ENCODE data around the gene OARD1.
"Not testable (repeated sequence)": the region's sequence is repeated elsewhere in the genome, so short reads cannot be mapped to it uniquely, and the experiment has no call there.

OARD1 gene

GRCh38 chr6:41028561-41029412, 43.4 kb downstream of the OARD1 start:
- DNase-seq (ENCODE audit: insufficient read length, low spot score), result peak; percentile 45
- peak; percentile 40 for FAIRE-seq

- FAIRE-seq (peak; percentile 83), DNase-seq (ENCODE audit: insufficient read length, low spot score) (peak; percentile 87)
Observed at GRCh38 chr6:41027799-41028560, 44.2 kb downstream of the OARD1 start.

DNA sequence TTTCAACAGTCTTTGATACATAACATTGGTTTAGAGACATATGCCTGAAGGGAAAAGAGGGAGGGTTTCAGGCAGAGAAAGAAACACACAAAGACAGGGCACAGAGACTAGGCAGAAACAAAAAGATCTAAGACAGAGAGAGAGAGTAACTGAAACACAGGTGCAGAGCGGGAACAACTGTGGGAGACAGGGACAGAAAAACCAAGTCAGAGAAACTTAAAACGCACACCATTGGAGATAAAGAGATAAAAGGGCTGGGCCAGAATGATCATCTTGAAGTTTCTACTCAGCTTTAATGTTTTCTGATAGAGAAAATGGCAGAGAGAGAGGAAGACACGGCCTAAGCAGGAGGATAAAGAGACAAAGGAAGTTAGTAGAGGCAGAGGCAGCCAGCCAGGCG, 44.9 kb downstream of the OARD1 start:
- FAIRE-seq (no peak), DNase-seq (ENCODE audit: insufficient read length, low spot score) (no peak)

GRCh38 chr6:41025966-41026530, 46.1 kb downstream of the OARD1 start:
- FAIRE-seq (no peak), DNase-seq (ENCODE audit: insufficient read length, low spot score) (no peak)

DNA sequence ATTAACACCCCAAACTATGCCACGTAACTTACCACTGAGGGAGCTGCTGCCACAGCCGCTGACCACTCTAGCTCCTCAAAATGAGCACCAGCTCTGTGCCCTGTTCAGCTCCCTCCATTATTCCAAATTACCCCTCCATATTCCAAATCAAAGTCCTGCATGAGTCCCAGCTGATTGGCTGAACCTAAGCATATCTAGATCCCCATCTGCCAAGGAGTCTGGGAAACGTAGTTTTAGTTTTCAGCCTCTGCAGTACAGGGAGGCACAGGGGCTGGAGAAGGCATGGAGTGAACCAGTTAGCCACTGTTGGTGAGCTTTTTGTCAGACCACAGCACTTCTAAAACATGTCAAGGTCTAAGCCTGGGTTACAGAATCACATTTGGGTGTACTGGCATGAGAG, 49.0 kb downstream of the OARD1 start:
- FAIRE-seq, result no peak
- DNase-seq (ENCODE audit: insufficient read length, low spot score), result no peak

- DNase-seq (ENCODE audit: insufficient read length, low spot score) (no peak), FAIRE-seq (no peak)
Observed at GRCh38 chr6:41022294-41022693, 49.9 kb downstream of the OARD1 start.

DNA sequence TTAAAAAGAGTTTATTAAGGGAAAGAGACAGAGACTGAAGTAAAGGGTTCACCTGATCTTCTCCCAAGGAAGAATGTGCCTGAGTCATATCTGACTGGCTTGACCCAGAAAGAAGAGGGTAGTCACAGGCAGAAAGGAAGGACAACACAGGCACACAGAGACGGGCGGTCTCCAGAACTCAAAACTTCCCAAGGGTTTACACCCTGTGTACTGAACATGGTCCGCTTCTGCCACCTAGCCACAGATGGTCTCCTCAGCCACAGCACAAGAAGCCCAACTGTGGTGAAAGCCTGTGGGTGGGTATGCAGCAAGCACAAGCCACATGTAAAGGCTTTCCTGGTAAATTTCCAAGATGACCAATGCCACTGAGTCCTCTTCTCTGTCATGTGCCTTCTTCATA, 50.3 kb downstream of the OARD1 start:
- no peak for DNase-seq (ENCODE audit: insufficient read length, low spot score)
- no peak for FAIRE-seq

DNA sequence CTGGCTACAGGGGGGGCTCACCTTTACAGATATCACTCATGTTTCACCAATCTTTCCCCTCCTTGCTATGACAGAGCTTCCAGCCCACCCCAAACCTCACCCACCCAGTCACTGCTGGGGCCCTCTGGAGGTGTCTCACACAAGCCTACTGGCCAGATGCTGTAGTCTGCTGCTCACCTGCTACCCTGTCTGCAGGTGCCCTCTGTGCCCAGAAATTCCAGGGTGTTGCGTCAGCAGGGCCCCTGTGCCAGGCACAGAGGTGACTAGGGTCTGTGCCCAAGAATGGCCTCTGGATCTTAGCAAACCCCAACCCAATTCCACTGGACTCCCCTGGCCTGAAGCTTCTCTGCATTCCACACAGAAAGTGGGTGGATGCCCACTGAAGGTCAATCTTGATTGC, 54.5 kb downstream of the OARD1 start:
- FAIRE-seq (no peak), DNase-seq (ENCODE audit: insufficient read length, low spot score) (no peak)

GRCh38 chr6:41015860-41016259, 56.3 kb downstream of the OARD1 start:
- not testable (repeated sequence) for DNase-seq (ENCODE audit: insufficient read length, low spot score); FAIRE-seq

- FAIRE-seq, result no peak
- no peak for DNase-seq (ENCODE audit: insufficient read length, low spot score)
Observed at GRCh38 chr6:41014780-41015179, 57.4 kb downstream of the OARD1 start.

Data from GM19239 (cell line).